ENCODE data around the gene GPRC5A. TPM values are rescaled to one million over a fixed set of nuclear protein-coding genes. Genes with fewer than 3 reads are reported as not detected.

Gene GPRC5A
- total RNA-seq, 1 donor from 2014 or later = 26.8 TPM

GRCh38 chr12:12927211-12928079 lies 36.1 kb downstream of the GPRC5A start:
- H3K4me3 ChIP-seq = peak overlapping the region in 1 of 2 donors; percentile 25
- intact Hi-C loops (cut with DNase I) = no loop called here
- H3K27me3 ChIP-seq = no peaks in the 10 kb centered on the region
- H3K9me3 ChIP-seq = no peaks in the 10 kb centered on the region
- no peak for DNase-seq (ENCODE audit: extremely low spot score in 2 of 2)
- H3K27ac ChIP-seq = no peak overlapping the region
- H3K36me3 ChIP-seq = no peaks in the 10 kb centered on the region
- no peaks in the 10 kb centered on the region for H3K4me1 ChIP-seq
- TF ChIP-seq POLR2AphosphoS5 (IDR thresholded peaks at IDR 0.05; ENCODE audit: insufficient read depth in 1 of 2, low read depth in 1 of 2) (no peak), CTCF (IDR thresholded peaks at IDR 0.05) (no peak), POLR2A (IDR thresholded peaks at IDR 0.05) (no peak)

GRCh38 chr12:12929696-12930095 lies 38.3 kb downstream of the GPRC5A start:
- intact Hi-C loops (cut with DNase I) = no loop called here
- TF ChIP-seq POLR2A (IDR thresholded peaks at IDR 0.05) (no peak), CTCF (IDR thresholded peaks at IDR 0.05) (no peak), POLR2AphosphoS5 (IDR thresholded peaks at IDR 0.05; ENCODE audit: insufficient read depth in 1 of 2, low read depth in 1 of 2) (no peak)
- no peak for DNase-seq (ENCODE audit: extremely low spot score in 2 of 2)
- Histone ChIP-seq H3K4me3 (no peak overlapping the region), H3K27ac (no peak overlapping the region), H3K9me3 (no peaks in the 10 kb centered on the region), H3K36me3 (no peaks in the 10 kb centered on the region), H3K27me3 (no peaks in the 10 kb centered on the region), H3K4me1 (no peaks in the 10 kb centered on the region)

DNA sequence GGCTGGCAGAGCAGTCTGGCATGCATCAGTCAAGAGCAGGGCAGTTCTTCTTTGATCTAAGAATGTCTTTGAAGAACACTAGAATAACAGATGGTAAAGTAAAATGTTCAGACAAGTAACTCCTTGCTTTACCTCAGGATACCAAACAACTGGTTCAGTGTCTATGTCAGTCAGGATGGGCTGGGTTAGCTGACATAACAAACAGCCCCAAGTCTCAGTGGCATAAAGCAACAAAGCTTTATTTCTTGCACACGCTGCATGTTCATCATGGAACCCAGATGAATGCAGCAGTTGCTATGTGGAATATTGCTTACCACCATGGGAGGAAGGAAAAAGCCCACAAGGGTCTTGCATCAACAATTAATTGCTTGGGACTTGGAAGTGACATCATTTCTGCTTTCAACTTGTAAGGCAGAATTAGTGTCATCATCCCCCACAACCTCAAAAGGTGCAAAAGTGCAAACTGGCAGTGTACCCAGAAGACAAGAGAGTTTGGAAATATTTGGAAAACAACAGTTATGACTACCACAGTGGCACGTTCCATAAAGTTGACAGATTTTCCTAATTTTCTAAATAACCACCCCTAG lies 39.4 kb downstream of the GPRC5A start:
- no peak overlapping the region for H3K27ac ChIP-seq
- TF ChIP-seq CTCF (IDR thresholded peaks at IDR 0.05) = no peak
- TF ChIP-seq POLR2A (IDR thresholded peaks at IDR 0.05) = no peak
- TF ChIP-seq POLR2AphosphoS5 (IDR thresholded peaks at IDR 0.05; ENCODE audit: insufficient read depth in 1 of 2, low read depth in 1 of 2) = no peak
- intact Hi-C loops (cut with DNase I) = no loop called here
- no peaks in the 10 kb centered on the region for H3K4me1 ChIP-seq
- no peaks in the 10 kb centered on the region for H3K36me3 ChIP-seq
- no peak overlapping the region for H3K4me3 ChIP-seq
- DNase-seq (ENCODE audit: extremely low spot score in 2 of 2) = no peak
- H3K9me3 ChIP-seq = no peaks in the 10 kb centered on the region
- no peaks in the 10 kb centered on the region for H3K27me3 ChIP-seq

DNA sequence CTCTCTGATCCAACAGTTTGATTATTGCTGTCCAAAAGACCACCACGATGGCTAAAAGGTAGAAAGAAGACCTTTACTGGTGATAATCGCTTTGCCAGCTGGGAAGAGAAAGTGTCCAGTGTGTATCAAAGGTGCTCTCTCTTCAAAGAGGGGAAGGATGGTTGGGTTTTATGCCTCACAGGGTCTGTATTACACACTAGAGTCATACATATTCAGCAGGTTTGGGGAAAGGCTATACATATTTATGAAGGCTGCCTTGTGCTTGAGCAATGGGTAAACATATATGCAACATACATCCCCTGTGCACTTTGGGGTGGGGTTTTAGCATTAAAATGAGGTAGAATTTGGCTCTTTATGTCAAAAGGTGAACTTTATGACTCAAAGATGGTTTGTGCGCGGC lies 42.4 kb downstream of the GPRC5A start:
- Histone ChIP-seq H3K36me3 (no peaks in the 10 kb centered on the region), H3K4me3 (no peak overlapping the region), H3K9me3 (no peaks in the 10 kb centered on the region), H3K4me1 (no peaks in the 10 kb centered on the region), H3K27me3 (no peaks in the 10 kb centered on the region), H3K27ac (no peak overlapping the region)
- TF ChIP-seq POLR2A (IDR thresholded peaks at IDR 0.05) (no peak), CTCF (IDR thresholded peaks at IDR 0.05) (no peak), POLR2AphosphoS5 (IDR thresholded peaks at IDR 0.05; ENCODE audit: insufficient read depth in 1 of 2, low read depth in 1 of 2) (no peak)
- intact Hi-C loops (cut with DNase I) = no loop called here
- peak in 1 of 2 donors; percentile 16 for DNase-seq (ENCODE audit: extremely low spot score in 2 of 2)

GRCh38 chr12:12934556-12934955 lies 43.2 kb downstream of the GPRC5A start:
- DNase-seq (ENCODE audit: extremely low spot score in 2 of 2) = peak in 1 of 2 donors; percentile 60
- H3K9me3 ChIP-seq = no peaks in the 10 kb centered on the region
- no peak overlapping the region for H3K27ac ChIP-seq
- H3K4me1 ChIP-seq = no peaks in the 10 kb centered on the region
- H3K4me3 ChIP-seq = no peak overlapping the region
- H3K36me3 ChIP-seq = no peaks in the 10 kb centered on the region
- intact Hi-C loops (cut with DNase I) = no loop called here
- no peaks in the 10 kb centered on the region for H3K27me3 ChIP-seq
- TF ChIP-seq CTCF (IDR thresholded peaks at IDR 0.05) (no peak), POLR2A (IDR thresholded peaks at IDR 0.05) (no peak), POLR2AphosphoS5 (IDR thresholded peaks at IDR 0.05; ENCODE audit: insufficient read depth in 1 of 2, low read depth in 1 of 2) (no peak)
